ENCODE data around the gene NPM1.

- no peak for TF ChIP-seq CTCF (IDR thresholded peaks at IDR 0.05; ENCODE audit: low read depth, low read length, missing input control)
- TF ChIP-seq YY1 (IDR thresholded peaks at IDR 0.05), result no peak
- no peak for TF ChIP-seq ZBTB33 (IDR thresholded peaks at IDR 0.05)
- TF ChIP-seq REST (IDR thresholded peaks at IDR 0.05), result no peak
- TF ChIP-seq EGR1 (IDR thresholded peaks at IDR 0.05; ENCODE audit: low read depth in 2 of 2), result no peak
- no peak for TF ChIP-seq TAF1 (conservative IDR thresholded peaks at IDR 0.05)
- no peak for TF ChIP-seq RAD21 (IDR thresholded peaks at IDR 0.05)
- no peak for TF ChIP-seq JUND (IDR thresholded peaks at IDR 0.05)
- TF ChIP-seq ATF3 (IDR thresholded peaks at IDR 0.05), result no peak
- no peak for TF ChIP-seq SP1 (IDR thresholded peaks at IDR 0.05)
These were observed 4.4 kb downstream of the NPM1 start for GRCh38 chr5:171391996-171392577.

All from liver (tissue), 3 donors.